Astrocyte (in vitro differentiated cells and primary cell): ENCODE measurements around the gene MYF5. TPM values are rescaled to one million over a fixed set of nuclear protein-coding genes. Genes with fewer than 3 reads are reported as not detected.

Source experiments
- DNase-seq: peaks from one replicate; pipeline ENCODE4 v3.0.0-alpha.2; 2010; ENCODE audit warnings: low read depth
- FAIRE-seq: peaks from 2 replicates; lab custom pipeline; 2011; peaks lifted over from hg19 to GRCh38; lab: Jason Lieb, UNC
- H2AFZ ChIP-seq: 2 replicates; pipeline ENCODE4 v1.6.0; 2012; ENCODE audit warnings: low read depth, low read length, inconsistent platforms
- H3K27ac ChIP-seq: 2 replicates; pipeline ENCODE4 v1.5.1; 2011; ENCODE audit warnings: low read depth, low read length, inconsistent platforms
- H3K27me3 ChIP-seq: 2 replicates; pipeline ENCODE4 v1.6.0; 2011; ENCODE audit warnings: low read length, inconsistent platforms; ENCODE audit not compliant: insufficient read depth
- H3K36me3 ChIP-seq: 2 replicates; pipeline ENCODE4 v1.5.1; 2011; ENCODE audit warnings: low read length, inconsistent platforms; ENCODE audit not compliant: insufficient read depth
- H3K4me1 ChIP-seq: 2 replicates; pipeline ENCODE4 v1.5.1; 2011; ENCODE audit warnings: low read length, inconsistent platforms; ENCODE audit not compliant: insufficient read depth
- H3K4me2 ChIP-seq: 2 replicates; pipeline ENCODE4 v1.6.0; 2012; ENCODE audit warnings: low read length, inconsistent platforms
- H3K4me3 ChIP-seq: 2 replicates; pipeline ENCODE4 v1.5.1; 2011; ENCODE audit warnings: low read depth, mild to moderate bottlenecking, low read length, inconsistent platforms; ENCODE audit not compliant: insufficient read depth
- H3K79me2 ChIP-seq: 2 replicates; pipeline ENCODE4 v1.6.0; 2012; ENCODE audit warnings: mild to moderate bottlenecking, low read length, inconsistent platforms; ENCODE audit not compliant: insufficient read depth
- H3K9ac ChIP-seq: 2 replicates; pipeline ENCODE4 v1.6.0; 2012; ENCODE audit warnings: mild to moderate bottlenecking, low read length, inconsistent platforms
- H3K9me3 ChIP-seq: 2 replicates; pipeline ENCODE4 v1.5.1; 2012; ENCODE audit warnings: low read depth, mild to moderate bottlenecking, low read length, inconsistent platforms; ENCODE audit not compliant: insufficient read depth
- H4K20me1 ChIP-seq: 2 replicates; pipeline ENCODE4 v1.6.0; 2012; ENCODE audit warnings: low read length, inconsistent platforms; ENCODE audit not compliant: insufficient read depth
- H3K27ac Mint-ChIP-seq: one replicate; pipeline ENCODE4 v1.8.0; 2021; ENCODE audit warnings: mild to moderate bottlenecking, mixed read lengths; ENCODE audit not compliant: unreplicated experiment
- H3K27me3 Mint-ChIP-seq: one replicate; pipeline ENCODE4 v1.8.0; 2021; ENCODE audit warnings: low read depth, mixed read lengths; ENCODE audit not compliant: unreplicated experiment
- H3K36me3 Mint-ChIP-seq: one replicate; pipeline ENCODE4 v1.8.0; 2021; ENCODE audit warnings: low read depth, mixed read lengths; ENCODE audit not compliant: unreplicated experiment
- H3K4me1 Mint-ChIP-seq: one replicate; pipeline ENCODE4 v1.8.0; 2021; ENCODE audit warnings: low read depth, mixed read lengths; ENCODE audit not compliant: unreplicated experiment
- H3K4me3 Mint-ChIP-seq: one replicate; pipeline ENCODE4 v1.8.0; 2021; ENCODE audit warnings: mild to moderate bottlenecking, moderate library complexity, mixed read lengths; ENCODE audit not compliant: unreplicated experiment
- H3K9me3 Mint-ChIP-seq: one replicate; pipeline ENCODE4 v1.8.0; 2021; ENCODE audit warnings: mild to moderate bottlenecking, mixed read lengths; ENCODE audit not compliant: unreplicated experiment
- CTCF ChIP-seq: IDR thresholded peaks from 2 replicates; pipeline ENCODE4 v1.5.1; 2011; ENCODE audit warnings: low read depth, mild to moderate bottlenecking, inconsistent platforms, low read length, moderate library complexity; ENCODE audit not compliant: insufficient read depth
- EZH2 ChIP-seq: IDR thresholded peaks from 2 replicates; pipeline ENCODE4 v1.6.1; 2012; ENCODE audit warnings: mild to moderate bottlenecking, low read length, inconsistent platforms; ENCODE audit not compliant: insufficient read depth
- total RNA-seq: library from RNA; stranded (reverse); gene quantifications from 2 replicates; pipeline ENCODE4 v1.2.1, GENCODE V29; 2021

MYF5 gene
- total RNA-seq, 1 donor from 2014 or later = not detected

DNA sequence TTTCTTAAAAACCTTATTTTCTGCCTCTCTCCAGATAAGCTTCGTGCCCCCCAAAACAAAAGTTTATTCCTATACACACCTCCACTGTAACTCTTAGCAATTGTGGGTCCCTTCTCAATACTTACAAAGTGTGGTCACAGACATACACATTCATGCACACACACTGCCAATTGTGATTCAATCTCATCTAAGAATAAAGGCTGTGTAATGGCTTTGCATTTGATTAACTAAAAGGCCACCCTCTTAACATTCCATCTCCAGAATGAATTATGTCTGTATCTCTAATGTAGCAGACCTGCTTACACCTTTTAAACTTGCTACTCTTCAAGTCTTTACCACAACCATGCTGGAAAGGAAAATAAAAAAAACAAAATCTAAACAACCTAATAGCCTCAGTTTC lies 49.5 kb downstream of the MYF5 start:
- Histone ChIP-seq H3K4me2 (no peak overlapping the region), H3K4me1 (no peaks in the 10 kb centered on the region), H3K27me3 (no peaks in the 10 kb centered on the region), H4K20me1 (no peaks in the 10 kb centered on the region), H2AFZ (no peak overlapping the region), H3K36me3 (no peaks in the 10 kb centered on the region), H3K4me3 (no peak overlapping the region), H3K27ac (no peak overlapping the region), H3K79me2 (no peaks in the 10 kb centered on the region), H3K9me3 (no peaks in the 10 kb centered on the region), H3K9ac (no peak overlapping the region)
- no peaks in the 10 kb centered on the region for H3K27me3 Mint-ChIP-seq
- H3K4me1 Mint-ChIP-seq = no peaks in the 10 kb centered on the region
- no peaks in the 10 kb centered on the region for H3K9me3 Mint-ChIP-seq
- no peak for DNase-seq
- no peak overlapping the region for H3K27ac Mint-ChIP-seq
- H3K36me3 Mint-ChIP-seq = no peaks in the 10 kb centered on the region
- no peak overlapping the region for H3K4me3 Mint-ChIP-seq
- TF ChIP-seq EZH2 (no peak), CTCF (no peak)
- FAIRE-seq = no peak

DNA sequence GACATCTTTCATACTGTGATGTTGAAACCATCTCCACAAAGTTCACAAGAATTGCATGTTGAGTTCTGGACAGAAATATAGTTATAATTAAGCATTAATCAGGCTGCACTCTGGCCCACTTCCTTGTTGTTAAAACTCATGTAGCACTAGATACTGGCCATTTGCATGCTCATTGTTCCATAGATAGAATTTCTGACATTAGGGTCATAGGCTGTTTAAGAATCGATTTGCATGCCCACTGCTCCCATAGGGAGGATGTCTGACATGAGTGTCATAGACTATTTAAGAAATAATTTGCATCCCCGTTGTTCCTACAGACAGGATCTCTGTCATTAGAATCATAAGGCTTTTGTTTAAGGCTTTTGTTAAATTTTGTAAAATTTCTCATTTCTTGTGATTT lies 50.2 kb downstream of the MYF5 start:
- H4K20me1 ChIP-seq = no peaks in the 10 kb centered on the region
- H2AFZ ChIP-seq = no peak overlapping the region
- no peaks in the 10 kb centered on the region for H3K36me3 ChIP-seq
- H3K4me1 ChIP-seq = no peaks in the 10 kb centered on the region
- no peaks in the 10 kb centered on the region for H3K9me3 Mint-ChIP-seq
- no peak for TF ChIP-seq CTCF
- no peak for TF ChIP-seq EZH2
- H3K27me3 ChIP-seq = no peaks in the 10 kb centered on the region
- DNase-seq (no peak), FAIRE-seq (no peak)
- no peak overlapping the region for H3K4me3 ChIP-seq
- no peaks in the 10 kb centered on the region for H3K27me3 Mint-ChIP-seq
- no peak overlapping the region for H3K27ac Mint-ChIP-seq
- H3K9ac ChIP-seq = no peak overlapping the region
- no peak overlapping the region for H3K4me2 ChIP-seq
- no peak overlapping the region for H3K4me3 Mint-ChIP-seq
- no peaks in the 10 kb centered on the region for H3K9me3 ChIP-seq
- H3K27ac ChIP-seq = no peak overlapping the region
- H3K4me1 Mint-ChIP-seq = no peaks in the 10 kb centered on the region
- H3K79me2 ChIP-seq = no peaks in the 10 kb centered on the region
- no peaks in the 10 kb centered on the region for H3K36me3 Mint-ChIP-seq

Other genes starting within 250 kb of the MYF5 start
- not detected in 2 replicates for gene MYF6, start 9.3 kb upstream of the MYF5 start, total RNA-seq
- 1.6 and 2.2 TPM in 2 replicates for gene LIN7A, start 221.0 kb downstream of the MYF5 start, total RNA-seq